Measurements from ENCODE around the gene RAB32.
"Not testable (repeated sequence)": the region's sequence is repeated elsewhere in the genome, so short reads cannot be mapped to it uniquely, and the experiment has no call there.

RAB32 gene

DNA sequence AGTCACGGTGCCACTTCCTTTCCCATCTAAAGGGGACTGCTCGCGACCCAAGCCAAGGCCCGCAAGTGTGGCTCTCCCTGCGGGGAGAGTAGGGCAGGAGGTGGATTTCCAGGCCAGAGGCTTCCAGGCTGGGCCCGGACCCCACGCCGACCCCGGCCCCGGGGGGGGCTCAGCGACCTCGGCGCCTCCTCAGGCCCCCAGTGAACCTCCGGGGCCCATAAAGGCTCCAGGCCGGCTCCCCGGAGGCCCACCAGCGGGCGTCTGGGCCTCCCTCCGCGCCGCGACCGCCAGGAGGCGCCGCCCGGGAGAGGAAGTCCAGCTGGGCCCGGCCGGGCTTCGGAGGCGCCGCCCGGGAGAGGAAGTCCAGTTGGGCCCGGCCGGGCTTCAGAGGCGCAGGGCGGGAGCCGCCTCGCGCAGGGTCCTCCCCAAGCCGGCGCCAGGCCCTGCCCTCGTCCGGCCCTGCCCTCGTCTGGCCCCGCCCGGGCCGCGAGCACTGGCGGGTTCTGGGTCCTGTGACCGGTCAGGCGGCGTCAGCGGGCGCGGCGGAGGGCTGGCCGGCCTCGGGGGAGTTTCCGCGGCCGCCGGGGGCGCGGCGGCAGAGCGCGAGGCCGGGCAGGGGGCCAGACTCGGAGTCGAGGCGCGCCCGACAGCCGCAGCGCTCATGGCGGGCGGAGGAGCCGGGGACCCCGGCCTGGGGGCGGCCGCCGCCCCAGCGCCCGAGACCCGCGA is at the start of gene RAB32:
TSS of gene RAB32 (plus strand) at position 623 of the 729 bp plus-strand sequence. CDS start at position 662, 39 bp downstream.
- peak; percentile 30 to 94 (median 78) for DNase-seq

GRCh38 chr6:146498309-146498708 is 45.3 kb upstream of the RAB32 start:
- DNase-seq: no peak

- no peak for DNase-seq
Observed at GRCh38 chr6:146503096-146503495, 40.5 kb upstream of the RAB32 start.

GRCh38 chr6:146515212-146515611 is 28.4 kb upstream of the RAB32 start:
- DNase-seq: no peak

DNA sequence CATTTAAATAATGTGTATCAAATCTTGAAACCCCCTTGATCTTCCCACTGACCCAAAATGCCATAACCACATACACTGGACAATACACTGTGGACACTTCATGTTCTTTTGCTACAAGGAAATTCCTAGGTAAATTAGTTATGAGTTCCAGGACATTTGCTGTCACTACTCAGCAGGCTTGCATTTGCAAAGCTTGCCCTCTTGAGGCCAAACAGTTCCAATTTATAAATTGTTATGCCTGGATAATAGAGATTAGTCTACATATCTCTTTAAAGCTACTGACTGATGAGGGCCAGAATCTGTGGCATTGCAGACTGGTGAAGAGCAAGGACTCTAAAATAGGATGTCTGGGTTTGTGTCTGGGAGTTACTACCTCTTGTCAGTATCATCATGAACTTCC is 17.4 kb upstream of the RAB32 start:
- DNase-seq: no peak

- DNase-seq: no peak
Observed at GRCh38 chr6:146532702-146533101, 10.9 kb upstream of the RAB32 start.

DNA sequence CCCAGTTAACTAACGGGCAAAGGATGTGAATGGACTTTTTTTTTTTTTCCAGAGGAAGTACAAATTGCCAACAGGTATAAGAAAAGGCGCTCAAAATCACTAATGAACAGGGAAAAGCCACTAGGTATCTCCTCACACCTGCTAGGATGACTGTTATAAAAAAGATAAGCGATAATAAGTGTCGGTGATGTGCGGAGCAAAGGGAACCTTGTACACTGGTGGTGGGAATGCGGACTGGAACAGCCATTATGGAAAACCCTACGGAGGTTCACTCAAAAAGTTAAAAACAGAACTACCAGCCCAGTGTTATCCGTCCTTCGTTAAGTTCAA is 787 bp upstream of the RAB32 start:
- no peak for DNase-seq

- peak in 36 of 51 donors; percentile 16 to 75 (median 54) for DNase-seq
Observed at GRCh38 chr6:146543940-146544615, 445 bp downstream of the RAB32 start.

DNA sequence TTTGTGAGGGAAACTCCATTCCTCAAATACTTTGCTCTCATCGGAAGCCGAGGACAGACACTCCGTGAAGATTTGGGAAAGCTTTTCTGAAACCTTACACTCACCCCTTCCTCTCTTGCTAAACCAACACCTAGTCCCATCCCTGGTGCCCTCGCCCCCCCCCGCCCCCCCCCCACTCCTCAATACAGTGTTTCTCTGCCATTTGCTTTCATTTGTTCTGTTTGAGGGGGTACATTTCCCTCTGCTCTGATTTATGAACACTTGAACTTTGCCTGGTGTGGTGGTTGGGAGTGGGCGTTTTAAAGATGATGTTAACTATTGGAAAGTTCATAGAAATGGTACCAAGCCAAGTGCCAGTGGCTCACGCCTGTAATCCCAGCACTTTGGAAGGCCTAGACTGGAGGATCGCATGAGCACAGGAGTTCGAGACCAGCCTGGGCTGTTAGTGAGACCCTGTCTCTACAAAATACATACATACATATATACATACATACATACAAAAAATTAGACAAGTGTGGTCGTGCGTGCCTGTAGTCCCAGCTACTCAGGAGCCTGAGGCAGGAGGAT is 1.1 kb downstream of the RAB32 start:
- no peak for DNase-seq

GRCh38 chr6:146545581-146545980 is 1.9 kb downstream of the RAB32 start:
- no peak for DNase-seq

DNA sequence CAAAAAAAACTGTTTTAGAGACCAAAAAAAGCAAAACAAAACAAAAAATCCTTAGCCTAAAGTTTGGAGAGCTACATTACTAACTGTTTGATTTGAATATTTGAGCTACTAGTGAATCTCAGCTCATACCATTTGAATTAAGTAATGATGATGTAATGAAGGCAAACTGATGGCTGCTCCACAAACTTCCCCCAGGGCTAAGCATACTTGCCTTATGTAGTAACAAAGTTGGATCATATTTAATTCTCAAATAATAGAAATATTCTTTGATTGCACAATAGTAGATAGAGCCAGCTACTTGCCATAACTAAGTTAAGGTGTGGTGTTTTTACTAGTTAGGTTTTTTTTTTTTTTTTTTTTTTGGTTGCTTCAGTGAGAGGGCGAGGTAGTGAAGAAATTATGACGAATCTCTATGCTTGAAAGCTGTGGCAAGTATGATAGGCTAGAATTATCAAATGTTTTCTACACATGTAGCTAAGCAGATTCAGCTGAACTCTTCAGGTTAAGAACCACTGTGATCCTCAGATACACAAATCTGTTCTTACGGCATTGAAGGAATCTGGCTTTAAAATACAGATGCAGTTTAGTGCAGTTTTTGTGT is 2.9 kb downstream of the RAB32 start:
- no peak for DNase-seq

- DNase-seq: no peak
Observed at GRCh38 chr6:146547889-146548288, 4.3 kb downstream of the RAB32 start.

GRCh38 chr6:146548898-146549374 is 5.3 kb downstream of the RAB32 start:
- DNase-seq: no peak

DNA sequence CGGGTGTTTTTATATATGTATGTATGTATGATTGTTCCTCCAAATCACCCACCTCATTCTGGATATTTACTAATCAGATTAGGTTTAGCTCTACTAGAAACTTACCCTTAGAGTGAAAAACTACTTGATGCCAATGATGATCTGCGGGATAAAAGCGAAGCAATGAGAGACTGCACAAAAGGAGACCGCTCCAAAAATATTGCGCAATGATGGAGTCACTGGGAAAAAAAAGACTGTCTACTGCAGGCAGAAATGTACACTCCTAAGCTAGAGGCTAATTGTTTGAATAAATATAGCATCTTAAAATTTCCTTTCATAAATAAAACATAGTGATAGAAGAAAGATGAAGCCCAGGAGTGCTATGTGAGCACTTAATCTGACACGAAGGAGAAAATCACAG is 7.3 kb downstream of the RAB32 start:
- DNase-seq: no peak

DNA sequence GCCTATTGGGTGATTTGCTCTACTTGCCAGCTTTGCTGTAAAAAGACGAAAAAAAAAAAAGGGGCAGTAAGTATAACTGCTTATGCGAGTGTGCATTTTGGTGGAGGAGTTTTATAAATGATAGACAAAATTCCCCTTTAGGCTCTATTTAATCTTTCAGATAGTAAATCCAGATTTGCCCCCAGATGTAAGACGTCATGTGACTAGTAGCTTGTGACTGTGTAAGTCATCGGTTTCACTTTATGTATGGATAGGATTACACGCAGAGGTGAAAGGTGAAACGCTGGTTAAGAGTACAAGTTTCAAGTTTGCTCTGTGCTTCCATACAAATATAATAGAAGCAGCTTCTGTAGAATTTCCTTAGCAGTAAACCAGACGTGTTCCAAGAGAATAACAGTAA is 7.9 kb downstream of the RAB32 start:
- DNase-seq: no peak

DNA sequence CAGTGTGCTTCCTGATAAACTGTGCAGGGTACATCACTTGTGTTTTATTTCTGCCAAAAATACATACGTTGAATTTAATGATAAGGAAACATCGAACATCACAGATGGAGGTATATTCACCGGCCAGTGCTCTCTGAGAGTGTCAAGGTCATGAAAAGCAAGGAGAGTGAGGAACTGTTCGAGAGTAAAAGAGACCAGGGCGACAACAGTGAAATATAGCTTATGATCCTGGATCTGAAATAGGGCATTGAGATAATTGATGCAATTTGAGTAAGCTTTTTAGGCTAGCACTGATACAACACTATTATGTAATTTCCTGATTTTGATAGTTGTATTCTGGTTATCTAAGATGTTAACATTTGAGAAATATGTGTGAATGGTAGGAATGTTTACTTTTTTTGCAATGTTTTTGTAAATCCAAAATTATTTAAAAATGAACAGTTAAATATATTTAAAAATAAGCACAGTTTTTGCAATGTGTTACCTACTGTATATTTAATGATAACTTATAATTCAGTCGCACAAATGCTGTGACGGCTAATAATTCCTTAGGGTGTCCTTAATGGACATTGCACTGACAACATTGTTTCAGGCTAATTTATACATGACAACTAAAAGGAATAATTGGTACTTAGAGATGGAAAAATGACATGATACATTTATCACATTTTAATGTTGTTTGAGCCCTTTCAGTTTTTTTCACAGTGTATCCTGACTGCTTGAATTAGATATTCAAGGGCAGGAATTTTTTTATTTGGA is 9.9 kb downstream of the RAB32 start:
- no peak for DNase-seq

DNA sequence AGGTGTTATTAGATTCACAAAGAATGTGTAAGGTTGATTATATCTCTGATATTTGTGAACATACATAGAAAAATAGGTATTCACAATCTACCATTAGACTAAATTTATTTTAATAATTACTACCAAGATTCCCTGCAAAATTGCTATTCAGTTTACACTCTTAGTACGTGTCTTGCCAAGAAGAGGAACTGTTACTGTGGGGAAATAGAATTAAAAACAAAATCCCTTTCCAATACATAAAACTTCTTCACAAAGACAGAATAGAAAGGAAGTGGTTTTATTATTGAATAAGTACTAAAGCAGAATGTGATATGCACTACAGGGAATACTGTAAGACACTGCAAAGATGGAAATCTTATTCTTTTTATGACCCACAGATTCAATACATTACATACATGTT is 17.0 kb downstream of the RAB32 start:
- no peak for DNase-seq

DNA sequence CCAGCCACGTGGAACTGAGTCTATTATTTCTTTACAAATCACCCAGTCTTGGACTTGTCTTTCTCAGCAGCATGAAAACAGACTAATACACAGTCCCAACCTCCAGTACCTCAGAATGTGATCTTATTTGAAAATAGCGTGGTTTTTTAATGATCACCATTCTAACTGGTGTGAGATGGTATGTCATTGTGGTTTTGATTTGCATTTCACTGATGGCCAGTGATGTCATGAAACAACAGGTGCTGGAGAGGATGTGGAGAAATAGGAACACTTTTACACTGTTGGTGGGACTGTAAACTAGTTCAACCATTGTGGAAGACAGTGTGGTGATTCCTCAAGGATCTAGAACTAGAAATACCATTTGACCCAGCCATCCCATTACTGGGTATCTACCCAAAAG is 23.0 kb downstream of the RAB32 start:
- not testable (repeated sequence) for DNase-seq

- DNase-seq: not testable (repeated sequence)
Observed at GRCh38 chr6:146568619-146569018, 25.0 kb downstream of the RAB32 start.

- DNase-seq: no peak
Observed at GRCh38 chr6:146574211-146574610, 30.6 kb downstream of the RAB32 start.

- no peak for DNase-seq
Observed at GRCh38 chr6:146578054-146578453, 34.4 kb downstream of the RAB32 start.

DNA sequence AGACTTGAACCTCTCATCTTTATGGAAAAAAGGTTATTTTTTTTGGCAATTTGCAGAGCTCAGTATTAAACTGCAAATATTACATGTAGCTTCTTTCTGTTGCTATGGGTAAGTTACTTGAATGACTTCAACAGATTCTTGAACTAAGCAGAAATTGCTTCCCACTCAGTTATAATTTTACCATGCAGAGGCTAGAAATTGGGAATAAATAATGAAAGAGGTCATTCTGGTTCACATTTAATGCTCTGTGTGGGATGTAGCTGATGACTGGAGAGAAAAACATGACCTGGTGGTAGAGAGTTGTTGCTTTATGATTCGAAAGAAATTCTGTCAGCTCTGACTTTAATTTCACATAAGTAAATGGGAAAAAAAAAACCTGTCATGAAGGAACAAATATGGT is 38.3 kb downstream of the RAB32 start:
- no peak for DNase-seq
